Lung microvascular endothelial cell (primary cell): ENCODE data around the gene MAJIN. TPM values are rescaled to one million over a fixed set of nuclear protein-coding genes. Genes with fewer than 3 reads are reported as not detected.
"Not testable (repeated sequence)": the region's sequence is repeated elsewhere in the genome, so short reads cannot be mapped to it uniquely, and the experiment has no call there.

ENCODE experiments used
- DNase-seq, 2 donors: peaks; one replicate each; pipeline versions ENCODE4 v3.0.0 to v3.0.0-alpha.2; 2010; ENCODE audit warnings: low read depth in 2 of 2
- total RNA-seq: library from RNA; depleted of rRNA; stranded (reverse); fragments of >200 nt; gene quantifications from 2 replicates; pipeline ENCODE4 v1.2.1, GENCODE V29; 2014

The MAJIN gene
- total RNA-seq, 1 donor from 2014 or later: not detected

DNA sequence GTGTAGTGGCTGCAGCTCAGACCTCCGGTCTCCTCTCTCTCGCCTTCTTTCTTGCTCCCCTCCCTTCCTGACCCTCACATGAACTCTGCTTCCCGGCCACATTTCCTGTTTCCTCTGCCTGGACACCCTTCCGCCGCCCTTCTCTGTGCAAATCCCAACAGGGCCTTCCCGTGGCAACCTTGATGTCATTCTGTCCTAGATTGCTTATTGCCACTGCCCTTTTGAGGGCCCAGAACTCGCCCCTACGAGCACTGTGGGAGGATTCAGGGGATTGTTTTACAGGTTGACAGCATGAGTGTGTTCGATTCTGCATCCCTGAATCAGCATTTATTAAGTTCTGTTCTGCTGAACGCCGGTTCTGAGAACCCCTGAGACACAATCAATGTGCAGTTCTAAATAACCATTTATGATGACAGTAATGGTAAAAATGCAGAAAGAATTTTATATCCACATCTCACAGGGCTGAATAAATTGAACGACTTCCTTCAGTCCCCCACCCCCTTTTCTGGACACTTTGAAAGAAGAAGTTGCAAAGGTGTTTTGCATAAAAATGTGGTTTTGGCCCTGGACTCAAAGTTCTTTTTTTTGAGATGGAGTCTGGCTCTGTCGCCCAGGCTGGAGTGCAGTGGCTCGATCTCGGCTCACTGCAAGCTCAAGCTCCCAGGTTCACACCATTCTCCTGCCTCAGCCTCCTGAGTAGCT lies 18.5 kb upstream of the MAJIN start:
- peak; percentile 44 to 53 for DNase-seq

DNA sequence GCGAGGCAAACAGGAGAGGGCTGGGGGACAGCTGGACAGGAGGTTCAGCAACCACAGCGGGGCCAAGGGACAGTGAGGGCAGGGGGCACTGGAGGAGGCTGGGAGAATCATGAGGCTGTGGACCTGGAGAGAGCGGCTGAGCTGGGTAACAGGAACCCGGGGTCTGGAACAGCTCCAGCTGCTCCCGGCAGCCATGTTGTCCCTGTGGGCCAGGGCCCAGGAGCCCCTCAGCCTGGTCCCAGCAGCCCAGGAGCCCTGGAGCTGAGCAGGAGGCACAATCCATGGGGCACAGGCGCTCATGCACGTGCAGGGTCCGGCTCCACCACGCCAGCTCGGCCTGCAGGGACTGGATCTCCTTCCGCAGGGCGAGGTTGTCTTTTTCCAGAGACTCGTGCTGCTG lies 17.5 kb upstream of the MAJIN start:
- DNase-seq: no peak

DNA sequence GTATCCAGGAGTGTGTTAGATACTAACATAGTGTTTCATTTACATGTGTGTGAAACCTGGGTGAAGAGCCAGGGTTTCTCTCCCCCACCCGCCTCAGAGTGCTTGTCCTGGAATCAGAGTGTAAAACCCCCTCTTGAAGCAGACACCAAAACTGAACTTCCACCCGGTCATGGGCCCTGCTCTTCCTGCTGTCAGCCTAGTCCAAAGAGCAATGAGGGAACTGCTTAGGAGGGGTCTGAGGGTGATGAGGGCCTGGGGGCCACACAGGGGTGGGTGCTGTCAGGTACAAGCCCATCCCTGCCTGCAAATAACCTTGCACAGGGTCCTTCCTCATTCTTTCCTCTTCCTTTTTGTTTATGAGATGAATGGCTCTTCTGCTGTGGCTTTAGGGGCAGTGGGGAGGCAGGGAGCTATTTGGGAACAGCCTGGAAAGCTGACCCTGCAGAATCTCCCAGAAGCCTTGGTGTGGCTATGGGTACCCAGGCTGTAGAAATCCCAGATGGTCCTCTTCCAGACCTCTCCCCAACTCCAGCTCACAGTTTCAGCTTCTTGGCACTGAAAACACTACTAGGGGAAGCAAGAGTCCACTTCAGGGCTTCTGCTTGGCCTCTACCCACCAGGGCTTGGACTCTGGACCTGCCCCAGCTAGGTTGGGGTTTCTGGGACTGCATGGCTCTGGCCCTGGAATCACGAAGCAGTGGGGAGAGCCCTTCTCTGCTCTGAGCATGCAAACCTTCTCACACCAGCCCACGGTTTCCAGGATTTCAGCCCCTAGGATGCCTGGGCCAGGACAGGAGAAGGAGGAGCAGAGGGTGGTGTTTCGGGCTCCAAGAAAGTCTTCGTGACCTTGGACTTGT lies 16.3 kb upstream of the MAJIN start:
- DNase-seq: no peak

DNA sequence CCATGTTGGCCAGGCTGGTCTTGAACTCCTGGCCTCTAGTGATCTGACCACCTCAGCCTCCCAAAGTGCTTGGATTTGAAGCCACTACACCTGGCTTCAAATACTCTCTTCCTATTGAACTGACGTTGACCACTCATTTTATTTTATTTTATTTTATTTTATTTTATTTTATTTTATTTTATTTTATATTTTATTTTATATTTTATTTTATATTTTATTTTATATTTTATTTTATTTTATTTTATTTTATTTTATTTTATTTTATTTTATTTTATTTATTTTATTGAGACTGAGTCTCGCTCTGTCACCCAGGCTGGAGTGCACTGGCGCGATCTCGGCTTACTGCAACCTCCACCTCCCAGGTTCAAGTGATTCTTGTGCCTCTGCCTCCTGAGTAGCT lies 11.4 kb upstream of the MAJIN start:
- DNase-seq: not testable (repeated sequence)

DNA sequence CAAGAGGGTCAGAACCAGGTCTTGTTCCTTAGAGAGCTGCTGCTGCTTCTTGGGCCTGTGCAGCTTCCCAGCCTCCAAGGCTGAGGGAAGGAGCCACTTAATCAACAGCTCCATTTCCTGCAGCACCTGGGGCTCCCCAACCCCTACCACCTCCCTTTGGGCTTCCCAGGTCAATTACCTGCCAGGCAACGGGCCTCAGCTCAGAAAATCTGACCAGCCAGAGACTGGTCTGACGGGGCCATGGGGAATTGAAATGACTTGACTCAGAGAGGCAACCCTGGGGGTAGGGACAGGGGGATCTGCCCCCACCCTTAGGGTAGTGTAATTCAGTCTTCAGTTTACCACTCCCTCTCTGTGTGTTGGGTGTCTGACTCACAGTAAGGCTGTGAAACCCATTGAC lies 4.7 kb upstream of the MAJIN start:
- no peak for DNase-seq

DNA sequence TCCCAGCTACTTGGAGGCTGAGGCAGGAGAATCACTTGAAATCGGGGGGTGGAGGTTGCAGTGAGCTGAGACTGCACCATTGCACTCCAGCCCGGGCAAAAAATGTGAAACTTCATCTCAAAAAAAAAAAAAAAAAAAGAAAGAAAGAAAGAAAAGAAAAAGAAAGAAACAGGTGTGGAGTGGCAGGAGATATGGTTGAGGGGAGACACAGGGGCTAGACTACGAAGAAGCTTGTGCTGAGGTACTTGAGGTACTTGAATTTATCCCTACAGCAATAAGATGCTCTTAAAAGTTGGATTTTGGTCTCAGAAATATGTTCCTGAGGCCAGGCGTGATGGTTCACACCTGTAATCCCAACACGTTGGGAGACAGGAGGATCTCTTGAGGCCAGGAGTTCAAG lies 2.2 kb upstream of the MAJIN start:
- no peak for DNase-seq

DNA sequence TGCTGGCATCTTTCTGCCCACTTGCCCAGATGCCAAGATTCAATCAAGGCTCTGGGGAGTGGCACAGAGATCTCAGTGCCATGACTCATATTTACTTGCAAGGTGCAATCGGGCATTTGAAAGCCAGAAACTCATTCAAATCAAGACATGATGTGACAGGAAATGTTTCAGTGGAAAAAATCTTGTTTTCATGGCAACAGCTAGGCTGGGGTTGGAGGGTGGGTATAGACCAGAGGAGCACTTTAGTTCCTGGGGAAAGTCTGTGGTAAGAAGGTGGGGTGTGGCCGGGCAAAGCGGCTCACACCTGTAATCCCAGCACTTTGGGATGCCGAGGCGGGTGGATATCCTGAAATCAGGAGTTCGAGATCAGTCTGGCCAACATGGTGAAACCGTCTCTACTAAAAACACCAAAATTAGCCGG lies 1.2 kb downstream of the MAJIN start:
- DNase-seq: peak; percentile 19 to 37

DNA sequence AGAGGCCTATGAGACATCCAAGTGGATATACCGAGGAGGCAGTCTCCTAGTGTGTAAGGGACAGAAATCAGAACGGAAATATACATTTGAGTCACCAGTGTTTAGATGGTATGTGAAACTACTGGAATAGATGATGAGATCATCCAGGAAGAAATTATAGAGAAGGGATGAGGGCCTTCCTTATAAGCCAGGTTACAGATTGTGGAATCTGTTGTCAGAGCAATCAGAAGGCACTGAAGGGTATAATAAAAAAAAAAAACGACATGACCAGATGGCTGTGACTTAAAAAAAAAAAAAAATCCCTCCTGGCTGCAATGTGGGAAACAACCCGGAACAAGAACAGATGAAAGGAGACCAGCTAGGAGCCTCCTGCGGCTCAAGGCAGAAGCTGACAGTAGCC lies 2.7 kb downstream of the MAJIN start:
- DNase-seq: peak in 1 of 2 donors; percentile 32

DNA sequence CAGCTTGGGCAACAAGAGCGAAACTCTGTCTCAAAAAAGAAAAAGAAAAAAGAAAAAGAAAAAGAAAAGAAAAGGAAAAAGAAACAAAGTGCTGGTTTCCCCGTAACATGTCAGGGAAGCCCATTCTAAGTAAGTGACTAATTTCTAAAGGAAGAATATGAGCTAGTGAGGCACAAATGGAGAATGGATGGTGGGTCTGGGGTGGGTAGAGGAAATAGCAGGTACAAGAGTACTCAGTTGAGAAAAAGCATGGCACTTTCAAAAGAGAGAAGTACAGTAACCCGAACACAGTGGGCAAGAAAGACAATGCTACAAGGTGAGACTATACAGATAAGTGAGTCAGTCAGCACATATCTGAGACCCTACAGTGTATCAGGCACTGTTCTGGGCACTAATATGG lies 4.5 kb downstream of the MAJIN start:
- no peak for DNase-seq

DNA sequence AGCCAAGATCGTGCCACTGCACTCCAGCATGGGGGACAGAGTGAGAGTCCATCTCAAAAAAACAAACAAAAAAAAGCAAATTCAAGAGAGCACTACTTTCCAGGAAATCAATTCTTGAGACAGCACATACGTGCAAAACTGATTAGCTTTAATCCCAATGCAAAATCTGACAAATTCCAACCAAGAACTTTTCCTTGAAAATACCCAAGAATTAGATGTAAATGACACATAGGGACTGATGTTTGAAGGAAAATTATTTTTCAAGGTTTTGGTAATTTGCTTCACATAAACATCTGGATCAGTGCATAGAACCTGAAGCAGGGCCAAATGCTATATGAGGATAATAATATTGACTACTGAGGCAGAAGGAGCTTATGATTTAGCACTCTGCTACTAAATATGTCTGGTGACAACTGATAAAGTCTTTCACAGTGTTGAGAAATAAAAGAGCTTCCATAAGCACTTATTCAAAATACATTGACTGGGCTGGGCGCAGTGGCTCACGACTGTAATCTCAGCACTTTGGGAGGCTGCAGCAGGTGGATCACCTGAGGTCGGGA lies 8.8 kb downstream of the MAJIN start:
- no peak for DNase-seq

DNA sequence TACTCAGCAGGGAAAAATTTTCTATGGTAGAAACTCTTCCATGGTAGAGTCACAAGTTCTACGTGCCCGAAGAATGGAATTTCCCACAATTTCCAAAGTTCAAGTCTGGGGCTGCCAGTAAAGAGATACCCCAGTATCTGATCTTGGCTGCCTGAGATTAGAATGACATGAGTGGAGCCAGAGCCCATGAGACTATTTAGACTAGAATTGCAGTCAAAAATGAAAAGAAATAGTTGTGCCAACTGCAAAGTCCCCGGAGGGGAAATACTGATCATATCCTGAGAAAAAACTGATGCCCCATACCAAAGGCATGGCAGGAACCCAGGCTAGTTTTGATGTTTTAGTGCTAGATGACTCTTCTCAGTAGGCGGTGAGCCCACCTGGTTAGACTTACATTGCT lies 11.2 kb downstream of the MAJIN start:
- peak in 1 of 2 donors; percentile 4 for DNase-seq

DNA sequence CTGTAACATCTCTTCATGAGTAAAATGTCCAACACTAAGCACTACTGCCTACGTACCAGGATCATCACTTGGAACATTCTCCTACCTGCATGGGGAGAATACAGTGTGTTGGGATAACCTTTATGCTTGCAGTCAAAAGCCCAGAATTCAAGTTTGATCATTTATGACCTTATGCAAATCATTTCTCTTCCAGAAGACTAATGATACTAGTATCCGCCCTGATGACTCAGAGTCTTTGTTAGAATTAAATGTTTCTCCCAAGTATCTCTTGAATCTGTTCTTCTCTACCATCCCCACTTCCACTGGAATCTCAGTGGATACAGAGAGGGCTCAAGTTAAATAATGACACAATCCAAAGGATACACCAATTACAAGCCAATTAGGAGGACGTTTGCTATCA lies 12.4 kb downstream of the MAJIN start:
- peak in 1 of 2 donors; percentile 24 for DNase-seq

DNA sequence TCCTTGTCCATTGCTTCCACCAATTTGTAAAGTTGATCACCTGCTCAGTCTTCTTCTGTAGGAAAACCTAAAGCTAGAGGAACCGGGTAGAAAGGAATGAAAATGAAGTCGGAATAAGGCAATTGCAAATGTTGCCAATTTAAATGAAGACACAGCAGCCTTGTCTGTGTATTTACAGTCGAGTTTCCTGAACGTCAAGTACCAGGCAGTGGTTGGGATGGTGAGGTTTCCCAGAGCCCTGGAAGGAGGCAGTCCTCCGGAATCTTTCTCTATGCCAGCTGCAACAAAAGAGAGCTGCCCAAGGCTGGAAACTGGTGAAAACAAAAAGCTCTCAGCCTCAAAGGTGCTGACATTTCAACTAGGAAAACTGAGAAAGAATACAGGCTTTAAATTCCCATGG lies 17.7 kb downstream of the MAJIN start:
- DNase-seq: no peak

DNA sequence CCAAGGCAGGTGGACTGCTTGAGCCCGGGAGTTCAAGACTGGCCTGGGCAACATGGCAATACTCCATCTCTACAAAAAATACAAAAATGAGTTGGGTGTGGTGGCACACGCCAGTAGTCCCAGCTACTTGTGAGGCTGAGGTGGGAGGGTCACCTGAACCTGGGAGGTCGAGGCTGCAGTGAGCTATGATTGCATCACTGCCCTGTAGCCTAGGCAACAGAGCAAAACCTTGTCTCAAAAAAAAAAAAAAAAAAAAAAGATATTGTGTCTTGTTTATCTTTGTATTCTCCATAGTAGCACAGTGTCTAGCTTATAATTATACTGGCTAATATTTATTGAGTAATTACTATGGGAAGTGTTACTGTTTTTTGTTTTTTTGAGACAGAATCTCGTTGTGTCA lies 20.4 kb downstream of the MAJIN start:
- DNase-seq: no peak

DNA sequence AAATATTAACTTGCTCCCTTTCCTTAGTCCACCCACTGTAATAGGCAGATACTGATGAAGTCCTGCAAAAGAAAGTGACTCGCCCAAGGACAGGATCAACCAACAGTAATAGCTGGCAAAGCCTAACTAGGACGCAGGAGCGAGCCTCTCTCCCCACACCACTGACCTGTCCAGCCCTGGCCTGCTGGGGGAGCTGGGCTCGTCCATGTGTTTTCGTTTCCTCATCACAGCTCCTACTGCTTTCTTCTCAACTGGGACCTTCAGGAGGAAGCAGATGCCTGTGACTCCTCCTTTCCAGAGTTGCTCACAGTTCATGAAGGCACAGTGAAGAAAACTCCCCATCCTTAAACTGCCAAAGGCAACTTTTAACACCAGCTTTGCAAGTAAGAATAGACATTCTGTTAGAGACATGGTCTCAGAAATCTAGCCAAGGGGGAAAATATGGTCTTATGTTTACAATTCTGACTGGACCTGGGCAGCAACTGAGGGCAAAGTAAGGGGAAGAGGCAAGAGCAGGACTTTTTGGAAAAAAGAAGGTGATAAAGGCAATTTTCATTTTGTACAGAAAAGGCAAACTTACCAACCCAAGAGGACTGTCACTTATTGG lies 24.6 kb downstream of the MAJIN start:
- peak in 1 of 2 donors; percentile 50 for DNase-seq

DNA sequence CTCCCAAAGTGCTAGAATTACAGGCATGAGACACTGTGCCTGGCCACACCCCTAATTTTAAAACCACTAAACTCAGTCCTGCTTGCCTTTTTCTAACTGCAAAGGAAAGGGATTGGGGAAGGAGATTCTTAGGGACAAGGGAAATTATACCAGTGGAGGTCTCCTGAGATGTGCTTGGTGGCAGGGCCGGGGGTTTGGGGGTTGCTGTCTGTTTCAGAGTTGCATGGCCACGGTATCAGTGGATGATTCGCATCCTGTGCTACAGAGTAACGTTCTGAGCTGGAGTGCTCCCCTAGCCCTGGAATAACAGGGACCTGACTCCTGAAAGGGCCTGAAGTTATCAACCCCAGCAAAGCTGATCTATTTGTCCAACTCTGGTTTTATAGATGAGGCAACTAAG lies 35.4 kb downstream of the MAJIN start:
- no peak for DNase-seq

DNA sequence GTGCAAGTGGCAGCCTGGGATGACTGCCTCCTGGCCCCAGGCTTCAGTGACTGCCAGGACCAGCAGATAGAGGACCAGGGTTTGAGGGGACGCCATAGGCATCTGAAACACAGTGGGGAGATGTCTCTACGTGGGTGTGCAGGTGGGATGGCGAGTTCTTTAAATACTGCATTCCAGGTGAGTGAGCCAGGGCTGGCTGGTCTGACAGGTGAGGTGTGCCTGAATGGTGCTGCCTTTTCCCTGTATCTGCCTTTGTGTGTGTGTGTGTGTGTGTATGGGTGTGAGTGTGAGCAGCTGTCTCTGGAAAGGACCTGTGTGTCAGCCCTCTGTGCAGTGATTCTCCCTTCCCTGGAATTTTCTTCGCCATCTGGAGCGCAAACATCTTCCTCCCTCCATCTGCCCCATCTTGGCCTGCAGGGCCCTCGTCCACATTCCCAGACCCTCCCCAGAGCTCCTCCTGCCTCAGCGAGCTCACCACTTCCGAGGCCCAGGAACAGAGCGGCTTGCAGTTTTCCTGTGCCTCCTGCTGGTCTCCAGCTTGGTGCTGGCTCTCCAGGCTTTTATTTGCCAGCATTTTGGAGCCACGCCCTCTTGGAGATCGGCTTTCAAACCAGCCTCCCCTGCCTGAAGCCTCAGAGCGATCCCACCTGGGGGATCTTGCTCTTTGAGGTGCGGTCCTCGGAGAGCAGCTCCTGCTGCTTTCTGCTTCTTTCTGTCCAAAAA lies 36.4 kb downstream of the MAJIN start, which contains the start of gene GPHA2:
GPHA2 (minus strand) TSS at position 535 of the 723 bp plus-strand sequence; CDS start at position 102, 433 bp downstream.
- no peak for DNase-seq

DNA sequence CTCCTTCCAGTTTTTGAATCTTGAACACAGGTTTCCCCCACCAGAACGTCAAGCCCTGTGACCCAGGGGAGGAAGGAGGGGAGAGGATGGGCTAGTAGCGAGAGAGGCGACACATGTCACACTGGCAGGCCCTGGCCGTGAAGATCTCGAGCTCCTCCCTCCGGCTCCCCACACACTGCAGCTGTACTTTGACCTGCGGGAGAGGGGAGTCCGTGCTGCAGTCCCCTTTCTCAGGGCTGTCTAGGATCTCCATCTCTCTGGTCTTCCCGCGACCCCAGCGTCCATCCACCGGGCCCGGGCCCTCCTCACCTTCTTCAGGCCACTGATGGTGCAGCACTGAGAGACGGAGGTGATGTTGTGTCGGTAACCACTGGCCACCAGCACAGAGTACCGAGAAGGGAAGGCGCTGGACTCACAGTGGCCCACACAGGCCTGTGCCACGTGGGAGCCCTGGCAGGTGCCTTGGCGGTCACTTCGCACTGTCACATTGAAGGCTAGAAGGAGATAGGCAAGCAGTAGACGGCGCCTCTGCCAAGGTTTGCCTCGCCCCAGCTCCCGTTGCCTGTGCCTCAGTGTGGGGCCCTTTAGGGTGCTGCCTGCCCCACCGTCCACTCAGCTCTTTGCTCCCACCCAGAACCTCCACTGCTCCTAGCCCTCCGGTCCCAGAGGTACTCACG lies 37.1 kb downstream of the MAJIN start:
- no peak for DNase-seq

DNA sequence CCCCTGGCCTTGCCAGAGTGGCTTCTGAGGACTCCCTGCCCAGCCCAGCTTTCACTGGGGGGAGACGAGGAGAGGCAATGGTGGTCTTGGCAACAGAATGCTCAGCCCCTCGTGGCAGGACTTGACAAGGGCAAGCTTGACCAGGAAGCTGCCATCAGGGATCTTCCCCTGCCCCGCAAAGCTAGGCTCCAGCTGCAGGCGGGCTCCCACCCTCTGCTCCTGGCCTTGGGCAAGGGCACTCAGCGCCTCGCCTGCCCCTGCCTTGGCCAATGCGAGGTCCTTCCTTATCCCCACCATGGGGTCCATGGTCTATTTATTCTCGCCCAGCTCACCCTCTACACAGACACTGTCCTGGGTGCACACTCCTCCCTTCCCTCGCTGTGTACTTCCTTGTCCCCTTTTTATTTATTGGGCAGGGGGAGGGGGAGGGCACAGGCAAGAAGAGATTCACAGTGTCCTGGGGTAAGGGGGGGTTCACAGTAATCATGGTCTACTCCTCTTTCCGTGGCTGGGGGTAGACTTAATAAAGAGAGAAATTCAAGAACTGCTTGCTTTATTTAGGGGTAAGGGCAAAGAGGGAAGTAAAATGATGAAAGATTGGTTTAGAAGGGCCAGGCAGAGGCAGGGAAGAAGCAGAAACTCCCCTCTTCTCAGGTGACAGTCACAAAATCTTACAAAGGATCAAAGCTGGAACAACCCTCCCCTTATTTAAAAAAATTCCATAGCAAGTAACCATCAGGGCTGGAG lies 37.8 kb downstream of the MAJIN start:
- DNase-seq: no peak
